IPS-18a (cell line): Measurements from ENCODE around the gene PA2G4.

Source experiments
- H3K27ac ChIP-seq: one replicate; pipeline ENCODE4 v1.5.1; 2013; ENCODE audit warnings: low read length
- H3K27me3 ChIP-seq: one replicate; pipeline ENCODE4 v1.6.1; 2013; ENCODE audit warnings: mild to moderate bottlenecking, low read length; ENCODE audit not compliant: control insufficient read depth, insufficient read depth
- H3K36me3 ChIP-seq: one replicate; pipeline ENCODE4 v1.6.1; 2013; ENCODE audit warnings: low read depth, low read length; ENCODE audit not compliant: control insufficient read depth
- H3K4me1 ChIP-seq: one replicate; pipeline ENCODE4 v1.6.1; 2013; ENCODE audit warnings: low read depth, low read length; ENCODE audit not compliant: control insufficient read depth
- H3K4me3 ChIP-seq: one replicate; pipeline ENCODE4 v1.5.1; 2013; ENCODE audit warnings: low read length
- H3K9ac ChIP-seq: one replicate; pipeline ENCODE4 v1.6.1; 2013; ENCODE audit warnings: mild to moderate bottlenecking, low read length, moderate library complexity
- H3K9me3 ChIP-seq: one replicate; pipeline ENCODE4 v1.6.1; 2013; ENCODE audit warnings: low read depth, low read length; ENCODE audit not compliant: control insufficient read depth

Gene PA2G4

DNA sequence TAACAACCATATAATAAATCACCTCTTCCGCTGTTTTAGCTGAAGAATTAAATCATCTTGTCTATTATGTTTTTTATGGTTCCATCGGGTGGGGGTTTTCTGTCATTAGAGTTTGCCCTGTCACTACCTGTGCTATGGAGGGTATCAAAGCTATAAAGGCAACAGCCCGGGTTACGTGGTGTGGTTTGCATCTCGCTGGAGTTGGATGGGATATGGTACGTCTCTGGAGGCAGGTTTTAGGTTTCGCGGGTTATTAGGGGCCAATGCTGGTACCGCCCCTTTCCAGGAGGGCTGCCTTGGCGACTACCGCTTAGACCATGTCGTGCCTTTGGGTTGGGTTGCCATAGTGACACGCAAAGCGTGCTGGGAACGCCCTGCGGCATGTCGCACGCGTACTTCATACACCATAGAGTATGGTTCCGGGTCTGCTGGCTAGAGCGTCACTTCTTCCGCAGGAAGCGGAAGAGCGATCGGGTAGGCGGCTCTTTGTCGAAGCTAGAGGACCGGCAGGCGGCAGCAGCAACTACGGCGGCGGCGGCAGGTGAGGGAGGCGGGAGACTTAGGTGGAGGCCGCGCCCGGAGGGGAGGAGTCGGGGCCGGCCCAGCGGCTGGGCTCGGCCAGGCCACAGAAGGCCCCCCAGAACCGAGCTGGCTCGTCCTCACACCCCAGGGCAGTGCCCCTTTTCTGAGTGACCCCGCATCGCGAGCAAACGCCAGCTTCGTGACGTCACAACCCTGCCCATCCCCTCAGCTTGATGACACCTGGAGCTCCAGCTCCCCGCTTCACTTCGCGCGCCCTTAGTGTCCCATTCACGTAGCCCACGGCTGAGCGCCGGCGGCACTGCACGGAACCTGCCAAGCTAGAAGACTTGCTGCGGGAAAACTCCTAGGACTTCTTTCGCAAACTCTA lies 13.7 kb downstream of the PA2G4 start, which contains the start of gene ZC3H10:
Gene ZC3H10 (plus strand): TSS at position 489 of the 910 bp plus-strand sequence. CDS start 2,297 bp downstream, outside the sequence.
- Histone ChIP-seq H3K4me3 (peak within 1 kb of the TSS; percentile 100), H3K36me3 (peaks cover 32% of the 10 kb centered on the region), H3K27ac (peak within 1 kb of the TSS; percentile 99), H3K9me3 (no peaks in the 10 kb centered on the region), H3K9ac (peak within 1 kb of the TSS; percentile 99), H3K27me3 (no peaks in the 10 kb centered on the region), H3K4me1 (peaks cover 14% of the 10 kb centered on the region)

DNA sequence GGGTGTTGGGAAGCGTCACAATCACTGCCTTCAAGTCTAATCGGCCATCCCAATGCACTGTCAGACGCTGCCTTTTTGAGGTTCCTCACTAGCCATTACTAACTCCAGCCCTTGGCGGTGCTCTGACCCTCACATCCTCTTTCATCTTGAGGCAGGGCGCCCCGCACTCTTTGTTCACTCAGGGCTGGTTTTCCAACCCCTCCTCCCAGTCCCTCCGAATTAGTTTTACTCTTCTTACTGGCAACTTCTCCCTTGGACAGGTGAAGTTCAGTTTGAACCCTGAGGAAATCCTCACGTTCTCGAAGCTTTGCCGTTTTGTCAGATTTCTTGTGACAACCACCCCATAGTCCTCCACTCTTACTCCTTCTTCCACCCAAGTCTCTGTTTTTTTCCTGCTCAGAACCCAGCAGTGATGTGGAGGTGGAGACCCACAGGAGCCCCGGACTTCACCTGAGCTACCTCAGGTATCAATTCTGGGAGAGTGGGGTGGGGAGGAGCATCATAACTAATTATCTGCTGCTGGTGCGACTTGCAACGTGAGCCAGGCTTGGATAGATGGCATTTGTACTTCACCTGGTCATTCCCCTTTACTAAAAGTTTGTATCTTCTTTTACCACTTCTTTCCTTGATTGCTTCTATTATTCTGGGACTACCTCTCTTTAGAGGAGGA lies 14.5 kb downstream of the PA2G4 start:
- Histone ChIP-seq H3K4me1 (peaks cover 14% of the 10 kb centered on the region), H3K9me3 (no peaks in the 10 kb centered on the region), H3K4me3 (peak overlapping the region; percentile 100), H3K9ac (peak overlapping the region; percentile 67), H3K27me3 (no peaks in the 10 kb centered on the region), H3K36me3 (peaks cover 24% of the 10 kb centered on the region), H3K27ac (peak overlapping the region; percentile 32)

DNA sequence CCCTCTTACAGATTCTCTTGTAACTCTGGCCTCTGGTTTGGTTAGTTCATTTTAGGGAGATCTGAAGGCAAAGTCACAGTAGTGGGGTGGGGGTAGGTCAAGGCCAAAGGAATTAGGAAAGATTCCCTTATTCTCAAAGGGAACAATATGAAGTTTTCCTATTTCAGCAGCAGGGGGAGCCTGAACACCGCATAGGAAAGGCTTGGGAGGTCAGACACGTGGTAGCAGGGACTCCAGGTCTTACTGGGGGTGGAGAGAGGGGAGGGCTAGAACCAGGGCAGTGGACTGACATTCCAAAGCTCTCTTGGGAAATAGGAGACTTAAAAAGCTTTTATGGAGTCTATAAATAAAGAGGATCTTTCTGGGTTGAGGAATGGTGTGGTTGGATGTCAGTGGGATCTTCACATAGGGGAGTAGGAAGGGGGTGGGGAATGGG lies 15.0 kb downstream of the PA2G4 start:
- peaks cover 14% of the 10 kb centered on the region for H3K4me1 ChIP-seq
- H3K27me3 ChIP-seq, result no peaks in the 10 kb centered on the region
- peak overlapping the region; percentile 3 for H3K27ac ChIP-seq
- peak overlapping the region; percentile 100 for H3K4me3 ChIP-seq
- peaks cover 21% of the 10 kb centered on the region for H3K36me3 ChIP-seq
- H3K9ac ChIP-seq, result peak overlapping the region; percentile 67
- no peaks in the 10 kb centered on the region for H3K9me3 ChIP-seq

DNA sequence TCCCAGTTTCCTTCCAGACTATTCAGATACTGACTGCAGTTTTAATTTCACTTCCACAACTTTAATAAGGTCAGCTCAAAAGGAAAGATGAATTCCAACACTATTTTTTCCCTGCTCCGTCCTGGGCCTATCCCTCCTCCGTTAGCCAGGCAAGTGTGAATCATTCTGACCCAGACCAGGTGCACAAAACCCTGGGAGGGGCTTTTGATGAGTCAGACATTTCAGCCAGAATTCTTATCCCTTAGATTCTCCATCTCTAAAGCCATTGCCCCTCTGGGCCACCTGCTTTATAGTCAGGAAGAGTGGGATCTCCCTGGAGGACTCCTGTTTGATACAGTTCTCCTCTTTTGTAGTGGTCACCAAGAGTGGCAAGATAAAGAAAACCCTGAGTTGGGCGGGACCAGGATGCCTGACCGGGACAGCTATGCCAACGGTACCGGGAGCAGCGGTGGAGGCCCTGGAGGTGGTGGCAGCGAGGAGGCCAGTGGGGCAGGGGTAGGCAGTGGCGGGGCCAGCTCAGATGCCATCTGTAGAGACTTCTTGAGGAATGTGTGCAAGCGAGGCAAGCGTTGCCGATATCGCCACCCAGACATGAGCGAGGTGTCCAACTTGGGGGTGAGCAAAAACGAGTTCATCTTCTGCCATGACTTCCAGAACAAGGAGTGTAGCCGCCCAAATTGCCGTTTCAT lies 15.9 kb downstream of the PA2G4 start:
- Histone ChIP-seq H3K36me3 (peaks cover 21% of the 10 kb centered on the region), H3K4me3 (no peak overlapping the region), H3K9ac (no peak overlapping the region), H3K9me3 (no peaks in the 10 kb centered on the region), H3K27me3 (no peaks in the 10 kb centered on the region), H3K4me1 (peaks cover 14% of the 10 kb centered on the region), H3K27ac (no peak overlapping the region)

DNA sequence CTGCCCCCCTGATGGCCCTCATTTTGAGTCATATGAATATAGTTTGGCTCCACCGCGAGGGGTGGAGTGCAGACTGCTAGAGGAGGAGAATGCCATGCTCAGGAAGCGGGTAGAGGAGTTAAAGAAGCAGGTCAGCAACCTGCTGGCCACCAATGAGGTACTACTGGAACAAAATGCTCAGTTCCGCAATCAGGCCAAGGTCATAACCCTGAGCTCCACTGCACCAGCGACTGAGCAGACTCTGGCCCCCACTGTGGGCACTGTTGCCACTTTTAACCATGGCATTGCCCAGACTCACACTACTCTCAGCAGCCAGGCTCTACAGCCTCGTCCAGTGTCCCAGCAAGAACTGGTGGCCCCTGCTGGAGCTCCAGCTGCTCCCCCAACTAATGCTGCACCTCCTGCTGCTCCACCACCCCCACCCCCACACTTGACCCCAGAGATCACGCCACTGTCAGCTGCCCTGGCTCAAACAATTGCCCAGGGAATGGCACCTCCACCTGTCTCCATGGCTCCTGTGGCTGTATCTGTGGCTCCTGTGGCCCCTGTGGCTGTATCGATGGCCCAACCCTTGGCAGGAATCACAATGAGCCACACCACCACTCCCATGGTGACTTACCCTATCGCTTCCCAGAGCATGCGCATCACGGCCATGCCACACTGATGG lies 17.0 kb downstream of the PA2G4 start:
- peaks cover 21% of the 10 kb centered on the region for H3K36me3 ChIP-seq
- no peaks in the 10 kb centered on the region for H3K9me3 ChIP-seq

DNA sequence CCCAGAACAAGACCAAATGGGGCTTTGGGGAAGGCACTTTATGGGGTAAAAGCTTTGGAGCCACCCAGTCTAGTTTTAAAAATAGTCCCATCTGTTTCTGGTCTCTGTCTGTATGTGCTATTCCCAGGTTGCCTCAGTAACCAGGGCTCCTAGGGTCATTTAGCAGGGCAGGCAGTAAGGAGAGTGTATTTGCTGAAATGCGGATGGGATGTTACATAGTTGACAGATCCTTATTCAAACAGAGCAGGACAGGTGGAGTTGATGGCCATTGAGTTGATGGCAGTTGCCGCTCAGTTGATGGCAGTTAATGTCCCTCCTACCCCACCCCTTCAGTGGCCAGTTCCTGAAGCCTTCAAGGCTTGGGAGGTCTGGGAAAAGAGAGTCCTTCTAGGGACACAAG lies 18.3 kb downstream of the PA2G4 start:
- no peak overlapping the region for H3K9ac ChIP-seq
- H3K4me1 ChIP-seq, result peaks cover 28% of the 10 kb centered on the region

More for the DNA sequence above, 17.0 kb downstream of the PA2G4 start:
- H3K27me3 ChIP-seq, result no peaks in the 10 kb centered on the region
- no peak overlapping the region for H3K9ac ChIP-seq
- peaks cover 15% of the 10 kb centered on the region for H3K4me1 ChIP-seq
- H3K27ac ChIP-seq, result no peak overlapping the region
- no peak overlapping the region for H3K4me3 ChIP-seq

DNA sequence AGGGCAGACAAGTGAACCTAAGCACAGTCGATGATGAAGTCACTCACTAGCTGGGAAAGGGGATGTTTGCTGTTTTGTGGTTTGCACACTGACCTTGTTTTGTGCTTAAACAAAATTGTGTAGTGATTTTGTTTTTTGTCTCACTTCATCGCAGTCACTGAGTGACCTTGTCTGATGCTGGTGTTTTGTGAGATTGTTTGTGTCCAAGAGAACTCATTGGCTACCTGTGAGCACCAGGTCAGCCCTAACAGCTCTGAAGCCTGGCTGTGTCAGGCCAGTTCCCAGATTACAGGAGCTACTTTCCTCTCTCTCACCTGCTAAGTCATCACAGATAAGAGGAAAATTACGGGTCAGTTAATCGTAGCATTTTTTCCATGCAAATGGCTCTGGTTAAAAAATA lies 19.8 kb downstream of the PA2G4 start:
- H3K27me3 ChIP-seq, result no peaks in the 10 kb centered on the region
- H3K9ac ChIP-seq, result no peak overlapping the region
- H3K4me1 ChIP-seq, result peaks cover 21% of the 10 kb centered on the region

More for the DNA sequence above, 18.3 kb downstream of the PA2G4 start:
- Histone ChIP-seq H3K4me3 (no peak overlapping the region), H3K27me3 (no peaks in the 10 kb centered on the region), H3K27ac (no peak overlapping the region), H3K36me3 (peaks cover 13% of the 10 kb centered on the region), H3K9me3 (no peaks in the 10 kb centered on the region)

DNA sequence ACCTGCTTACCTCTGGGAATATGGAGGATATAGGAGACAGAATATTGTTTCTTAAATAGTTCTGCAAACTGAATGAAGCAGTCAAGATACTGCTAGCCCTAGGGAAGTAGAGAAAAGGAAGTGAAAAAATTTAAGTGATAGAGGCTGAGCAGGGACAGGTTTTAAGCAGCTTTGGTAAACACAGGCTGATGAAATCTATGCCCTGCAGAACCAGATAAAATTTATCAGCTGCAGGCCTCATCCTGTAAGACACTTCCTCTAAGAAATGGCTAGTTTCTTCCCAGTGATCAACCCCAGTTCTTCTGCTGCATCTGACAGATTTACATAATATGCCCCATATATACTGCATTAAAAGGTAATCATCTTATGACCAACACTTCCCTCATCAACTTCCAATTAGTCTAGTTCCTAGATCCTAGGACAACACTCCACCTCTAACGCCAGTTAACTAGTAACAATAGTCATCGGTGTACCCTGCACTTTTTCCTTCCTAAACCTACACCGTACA lies 22.4 kb downstream of the PA2G4 start:
- H3K4me1 ChIP-seq, result peaks cover 18% of the 10 kb centered on the region
- H3K9ac ChIP-seq, result peak overlapping the region; percentile 74
- no peaks in the 10 kb centered on the region for H3K9me3 ChIP-seq
- H3K27me3 ChIP-seq, result no peaks in the 10 kb centered on the region
- peak overlapping the region; percentile 65 for H3K4me3 ChIP-seq
- H3K36me3 ChIP-seq, result peaks cover 13% of the 10 kb centered on the region
- peak overlapping the region; percentile 60 for H3K27ac ChIP-seq

More for the DNA sequence above, 19.8 kb downstream of the PA2G4 start:
- H3K27ac ChIP-seq, result no peak overlapping the region
- H3K4me3 ChIP-seq, result no peak overlapping the region
- H3K36me3 ChIP-seq, result peaks cover 11% of the 10 kb centered on the region
- no peaks in the 10 kb centered on the region for H3K9me3 ChIP-seq

DNA sequence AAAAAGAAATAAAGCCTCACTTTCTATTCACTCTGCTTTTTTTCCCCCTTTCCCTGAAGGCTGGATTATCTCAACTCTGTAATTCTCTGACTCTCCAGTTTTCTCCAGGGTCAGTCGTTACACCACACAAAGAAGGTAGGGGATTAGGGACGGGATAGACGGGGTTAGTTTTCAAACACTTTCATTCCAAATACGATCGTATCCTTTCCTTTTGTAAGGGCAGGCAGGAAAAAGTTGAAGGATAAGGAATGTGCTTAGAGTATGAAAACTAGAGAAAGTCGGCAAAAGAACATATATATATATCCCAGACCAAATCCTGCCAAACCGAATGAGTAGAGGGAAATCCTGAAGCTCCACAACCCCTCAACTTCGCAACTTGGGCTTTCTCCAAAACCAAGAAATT lies 23.1 kb downstream of the PA2G4 start:
- H3K4me3 ChIP-seq, result peak overlapping the region; percentile 65
- H3K4me1 ChIP-seq, result peaks cover 18% of the 10 kb centered on the region
- H3K27ac ChIP-seq, result peak overlapping the region; percentile 68
- H3K9ac ChIP-seq, result peak overlapping the region; percentile 74
- H3K9me3 ChIP-seq, result no peaks in the 10 kb centered on the region
- no peaks in the 10 kb centered on the region for H3K27me3 ChIP-seq
- H3K36me3 ChIP-seq, result peaks cover 20% of the 10 kb centered on the region

DNA sequence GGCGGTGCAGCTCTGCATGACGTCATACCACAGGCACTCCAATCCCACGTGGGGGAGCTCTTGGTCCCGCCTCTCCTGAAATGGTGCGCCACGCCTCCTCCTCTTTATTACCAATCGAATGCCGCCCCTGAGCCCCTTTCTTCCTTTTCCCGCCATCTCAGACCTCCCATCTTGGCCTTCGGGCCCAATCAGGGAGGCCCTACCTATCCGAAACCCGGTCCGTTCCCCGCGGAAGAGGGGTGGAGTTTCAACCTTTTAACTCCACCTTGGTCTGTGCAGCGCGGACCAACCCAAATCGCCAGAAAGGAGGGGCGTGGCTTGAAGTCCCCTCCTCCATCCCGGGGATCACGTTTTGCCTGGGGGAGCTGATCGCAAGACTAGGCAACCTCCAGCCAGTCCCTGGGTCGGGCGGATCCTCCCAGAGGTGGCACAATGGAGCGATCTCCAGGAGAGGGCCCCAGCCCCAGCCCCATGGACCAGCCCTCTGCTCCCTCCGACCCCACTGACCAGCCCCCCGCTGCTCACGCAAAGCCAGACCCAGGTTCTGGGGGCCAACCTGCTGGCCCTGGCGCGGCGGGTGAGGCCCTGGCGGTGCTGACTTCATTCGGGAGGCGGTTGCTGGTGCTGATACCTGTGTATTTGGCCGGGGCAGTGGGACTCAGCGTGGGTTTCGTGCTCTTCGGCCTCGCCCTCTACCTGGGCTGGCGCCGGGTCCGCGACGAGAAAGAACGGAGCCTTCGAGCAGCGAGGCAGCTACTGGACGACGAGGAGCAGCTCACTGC lies 23.7 kb downstream of the PA2G4 start, which contains the start of gene ESYT1:
Gene ESYT1 (plus strand): TSS at position 380 of the 782 bp plus-strand sequence. CDS start 53 bp downstream, at position 433.
- no peaks in the 10 kb centered on the region for H3K9me3 ChIP-seq
- peak within 1 kb of the TSS; percentile 68 for H3K27ac ChIP-seq
- peak within 1 kb of the TSS; percentile 82 for H3K4me3 ChIP-seq
- H3K9ac ChIP-seq, result peak within 1 kb of the TSS; percentile 84
- H3K4me1 ChIP-seq, result peaks cover 18% of the 10 kb centered on the region
- H3K27me3 ChIP-seq, result no peaks in the 10 kb centered on the region
- peaks cover 22% of the 10 kb centered on the region for H3K36me3 ChIP-seq
